NCI-H1048 (cell line): Measurements from ENCODE around the gene PKN2.

Experiments used
- DNase-seq: peaks from one replicate; lab custom pipeline; 2025; lab: John Stamatoyannopoulos, UW

PKN2 gene

DNA sequence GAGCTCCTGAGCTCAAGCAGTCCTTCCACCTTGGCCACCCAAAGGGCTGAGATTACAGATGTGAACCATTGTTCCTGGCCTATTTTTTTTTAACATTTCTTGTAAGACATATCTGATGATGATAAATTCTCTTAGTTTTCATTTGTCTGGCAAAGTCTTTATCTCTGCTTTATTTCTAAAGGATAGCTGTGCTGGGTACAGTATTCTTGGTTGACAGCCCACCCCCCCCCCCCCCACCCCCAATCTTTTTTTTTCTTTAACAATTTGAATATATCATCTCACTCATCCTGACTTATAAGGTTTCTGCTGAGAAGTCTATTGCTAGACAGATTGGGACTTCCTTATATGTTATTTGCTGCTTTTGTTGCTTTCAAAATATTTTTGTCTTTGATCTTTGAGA lies 51.3 kb downstream of the PKN2 start:
- no peak for DNase-seq

DNA sequence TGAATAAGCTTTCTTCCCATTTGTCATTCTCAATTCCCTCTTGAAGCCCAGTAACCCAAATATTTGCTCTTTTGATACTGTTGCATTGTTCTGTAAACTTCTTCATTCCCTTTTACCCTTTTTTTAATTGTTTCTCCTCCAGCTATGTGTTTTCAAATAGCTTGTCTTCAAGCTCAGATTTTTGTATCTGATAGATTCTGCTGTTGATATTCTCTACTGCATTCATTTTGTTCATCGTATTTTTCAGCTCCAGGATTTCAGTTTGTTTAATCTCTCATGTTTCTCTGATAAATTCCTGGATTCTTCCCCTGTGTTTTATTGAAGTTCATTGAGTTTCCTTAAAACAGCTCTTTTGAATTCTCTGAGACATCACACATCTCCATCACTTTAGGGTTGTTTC lies 51.8 kb downstream of the PKN2 start:
- no peak for DNase-seq

DNA sequence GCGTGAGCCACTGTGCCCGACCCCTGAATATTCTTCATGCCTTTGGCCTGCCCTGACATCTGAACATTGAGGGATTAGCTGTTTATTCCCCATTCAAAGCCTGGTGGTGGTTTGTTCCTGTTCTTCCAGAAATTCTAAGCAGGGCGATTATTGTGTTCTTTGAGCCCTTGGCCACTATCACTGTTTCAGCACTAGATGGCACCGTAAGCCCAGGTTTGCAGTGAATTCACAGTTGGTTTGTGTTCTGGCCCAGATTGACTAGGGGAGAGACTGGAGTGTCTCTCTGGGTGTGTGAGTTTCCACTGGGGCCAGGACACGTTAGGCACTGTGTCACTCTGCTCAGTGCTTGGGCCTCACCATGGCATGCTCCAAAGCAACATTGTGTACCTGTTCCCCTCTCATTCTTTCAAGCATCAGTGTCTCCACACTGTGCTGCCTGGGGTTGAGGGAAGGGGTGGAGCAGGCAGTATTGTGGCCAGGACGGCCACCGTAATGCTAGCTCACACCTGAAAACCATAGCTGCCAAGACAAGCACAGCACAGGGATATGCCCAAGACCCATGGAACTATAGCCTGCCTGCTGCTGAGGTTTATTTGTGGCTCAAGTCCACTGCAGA lies 52.7 kb downstream of the PKN2 start:
- no peak for DNase-seq

DNA sequence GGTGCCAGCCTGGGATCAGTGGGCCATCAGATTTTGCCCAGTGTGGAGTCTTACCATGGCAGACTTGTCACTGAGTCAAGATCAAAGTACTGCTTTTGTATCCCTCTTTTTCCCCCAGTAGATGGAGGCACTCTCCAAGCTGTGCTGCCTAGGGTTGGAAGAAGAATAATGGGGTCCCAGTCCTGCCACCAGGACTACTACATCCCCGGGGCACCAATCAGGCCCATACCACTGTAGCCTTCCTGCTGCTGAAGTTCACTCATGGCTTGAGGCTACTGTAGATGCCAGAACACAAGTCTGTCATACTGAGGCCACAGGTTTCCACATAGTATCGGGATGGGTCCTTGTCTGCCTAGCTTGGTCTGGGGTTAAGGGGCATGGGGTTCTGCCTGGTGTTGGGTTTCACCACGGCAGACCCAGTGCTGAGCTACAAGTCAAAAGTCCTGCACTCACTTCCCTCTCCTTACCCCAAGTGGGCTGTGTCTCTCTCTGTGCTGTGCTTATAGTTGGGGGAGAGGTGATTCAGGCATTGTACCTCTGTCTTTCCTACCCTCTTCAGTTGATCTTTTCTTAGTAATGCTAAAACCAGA lies 53.4 kb downstream of the PKN2 start:
- DNase-seq, result no peak

DNA sequence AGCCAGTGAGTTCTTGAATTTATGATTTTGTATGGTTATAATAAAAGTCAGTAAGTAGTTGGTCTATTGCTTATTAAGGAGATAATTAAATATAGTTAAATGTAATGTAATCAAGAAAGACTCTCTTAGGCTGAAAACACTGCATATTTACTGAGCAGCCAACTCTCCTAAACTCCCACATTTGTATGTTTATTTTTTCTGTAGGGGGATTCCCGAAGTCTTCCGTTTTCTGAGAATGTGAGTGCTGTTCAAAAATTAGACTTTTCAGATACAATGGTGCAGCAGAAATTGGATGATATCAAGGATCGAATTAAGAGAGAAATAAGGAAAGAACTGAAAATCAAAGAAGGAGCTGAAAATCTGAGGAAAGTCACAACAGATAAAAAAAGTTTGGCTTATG lies 56.7 kb downstream of the PKN2 start:
- no peak for DNase-seq

DNA sequence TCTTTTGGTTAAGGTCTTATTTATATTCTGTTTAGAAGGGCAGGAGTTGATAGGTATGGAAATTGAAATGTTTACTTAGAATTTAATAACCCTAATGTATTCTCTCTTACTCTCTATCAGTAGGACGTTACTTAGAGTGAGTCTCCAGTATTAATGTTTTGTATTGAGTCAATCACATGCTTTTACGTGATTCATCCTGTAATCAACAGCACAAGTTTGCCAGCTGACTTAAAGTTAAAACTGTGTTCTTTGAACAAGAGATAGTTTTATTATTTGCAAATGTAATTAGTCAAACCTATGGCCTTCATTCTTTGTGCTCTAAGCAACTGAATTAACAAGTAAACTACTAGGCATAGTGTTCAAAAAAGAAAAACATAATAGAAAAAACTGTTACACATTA lies 57.3 kb downstream of the PKN2 start:
- no peak for DNase-seq

DNA sequence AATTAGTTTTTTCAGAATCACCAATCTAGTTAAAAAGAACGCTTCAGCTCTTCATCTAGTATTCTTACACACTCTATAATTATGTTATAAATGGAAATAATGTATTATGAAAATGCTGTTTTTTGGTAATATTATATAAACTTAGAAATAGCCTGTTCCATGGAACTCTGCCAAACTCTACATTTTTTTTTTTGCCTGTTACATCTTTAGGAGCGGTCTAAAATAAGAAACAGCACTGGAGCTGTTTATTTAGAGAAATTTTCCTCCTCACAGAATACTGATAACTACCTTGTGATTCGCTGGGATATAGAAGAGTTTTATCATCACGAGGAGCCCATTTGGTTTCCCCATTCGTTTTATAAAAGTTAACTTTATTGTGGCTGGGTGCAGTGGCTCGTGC lies 58.5 kb downstream of the PKN2 start:
- no peak for DNase-seq

DNA sequence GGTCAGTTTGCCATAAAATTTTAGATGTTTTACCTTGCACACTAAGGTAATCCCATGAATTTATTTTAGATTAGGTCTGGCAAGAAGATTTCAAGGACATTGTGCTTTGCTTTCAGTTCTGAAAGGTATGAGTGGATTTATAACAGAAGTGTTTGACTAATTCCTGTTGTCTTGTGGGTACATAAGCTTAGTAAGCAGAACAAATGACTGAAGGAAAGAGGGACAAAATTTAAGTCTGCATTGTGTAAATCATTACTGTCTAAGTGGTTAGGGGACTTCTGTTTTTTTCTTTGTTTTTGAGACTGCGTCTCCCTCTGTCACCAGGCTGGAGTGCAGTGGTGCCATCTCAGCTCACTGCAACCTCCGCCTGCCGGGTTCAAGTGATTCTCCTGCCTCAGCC lies 60.1 kb downstream of the PKN2 start:
- DNase-seq, result no peak

DNA sequence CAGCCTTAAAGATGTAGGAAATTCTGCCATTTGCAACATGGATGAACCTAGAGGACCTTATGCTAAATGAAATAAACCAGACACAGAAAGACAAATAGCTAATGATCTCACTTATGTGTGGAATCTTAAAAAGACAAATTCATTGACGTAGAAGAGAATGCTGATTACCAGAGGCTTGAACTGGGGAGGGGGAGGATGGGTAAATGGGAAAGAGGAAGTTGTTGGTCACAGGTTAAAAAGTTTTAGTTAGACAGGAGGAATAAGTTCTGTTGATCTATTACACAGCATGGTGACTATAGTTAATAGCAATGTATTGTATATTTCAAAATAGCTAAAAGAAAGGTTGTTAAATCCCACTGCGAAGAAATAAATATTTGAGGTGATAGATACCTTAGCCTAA lies 62.8 kb downstream of the PKN2 start:
- no peak for DNase-seq

DNA sequence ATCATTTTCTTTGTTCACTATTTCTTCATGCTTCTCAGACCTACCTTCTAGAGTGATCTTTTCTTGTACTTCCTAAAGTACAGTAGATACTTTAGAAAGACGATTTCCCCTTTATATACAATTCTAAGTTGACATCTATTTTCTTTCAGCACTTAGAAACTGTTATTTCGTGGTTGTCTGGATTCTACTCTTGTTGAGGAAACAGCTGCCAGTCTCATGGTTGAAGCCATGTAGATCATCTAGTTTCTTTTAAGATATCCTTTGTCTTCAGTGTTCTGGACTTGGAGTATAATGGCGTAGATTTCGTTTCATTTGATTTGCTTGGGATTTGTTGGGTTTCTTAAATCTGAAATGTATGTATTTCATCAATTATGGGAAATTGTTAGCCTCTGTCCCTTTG lies 67.6 kb downstream of the PKN2 start:
- no peak for DNase-seq

DNA sequence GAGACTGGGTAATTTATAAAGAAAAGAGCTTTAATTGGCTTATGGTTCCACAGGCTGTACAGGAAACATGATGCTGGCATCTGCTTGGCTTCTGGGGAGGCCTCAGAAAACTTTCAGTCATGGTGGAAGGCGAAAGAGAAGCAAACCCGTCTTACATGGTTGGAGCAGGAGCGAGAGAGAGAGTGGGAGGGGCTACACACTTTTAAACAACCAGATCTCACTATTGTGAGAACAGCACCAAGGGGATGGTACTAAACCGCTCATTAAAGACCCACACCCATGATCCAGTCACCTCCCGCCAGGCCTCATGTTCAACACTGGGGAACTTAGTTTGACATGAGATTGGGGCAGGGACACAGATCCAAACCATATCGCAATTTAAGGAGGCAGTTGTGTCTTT lies 69.4 kb downstream of the PKN2 start:
- DNase-seq, result no peak

DNA sequence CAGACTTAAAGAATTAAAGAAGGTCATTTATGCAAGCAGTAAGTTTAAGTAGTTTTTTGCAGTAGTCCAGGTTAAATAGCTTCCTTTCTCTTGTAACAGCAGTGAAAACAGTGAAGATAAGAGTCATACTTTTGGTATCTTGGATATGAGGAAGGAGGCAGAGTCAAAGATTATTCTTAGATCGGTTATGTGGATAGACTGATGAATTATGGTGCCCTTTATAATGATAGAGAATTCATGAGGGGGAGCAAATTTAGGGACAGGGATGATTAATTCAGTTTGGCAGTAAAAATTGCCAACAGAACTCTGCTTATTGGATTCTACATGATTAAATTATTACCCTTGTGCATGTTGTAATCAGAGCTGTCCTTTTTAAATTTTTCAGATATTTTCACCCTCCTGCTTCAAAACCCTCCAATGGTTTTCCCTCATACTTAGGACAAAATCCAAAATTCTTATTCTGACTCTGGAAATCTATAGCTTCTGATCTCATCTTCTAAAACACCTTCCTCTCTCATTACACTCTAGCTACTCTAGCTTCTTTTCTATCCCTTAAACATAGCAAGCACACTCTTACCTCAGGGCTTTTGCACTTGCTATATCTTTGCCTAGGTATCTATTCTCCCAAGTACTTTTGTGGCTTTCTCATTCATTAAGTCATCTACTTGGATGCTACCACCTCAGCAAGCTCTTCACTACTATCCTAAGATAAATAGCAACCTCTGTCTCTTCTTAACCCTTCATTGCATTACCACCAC lies 79.8 kb downstream of the PKN2 start:
- DNase-seq, result no peak

DNA sequence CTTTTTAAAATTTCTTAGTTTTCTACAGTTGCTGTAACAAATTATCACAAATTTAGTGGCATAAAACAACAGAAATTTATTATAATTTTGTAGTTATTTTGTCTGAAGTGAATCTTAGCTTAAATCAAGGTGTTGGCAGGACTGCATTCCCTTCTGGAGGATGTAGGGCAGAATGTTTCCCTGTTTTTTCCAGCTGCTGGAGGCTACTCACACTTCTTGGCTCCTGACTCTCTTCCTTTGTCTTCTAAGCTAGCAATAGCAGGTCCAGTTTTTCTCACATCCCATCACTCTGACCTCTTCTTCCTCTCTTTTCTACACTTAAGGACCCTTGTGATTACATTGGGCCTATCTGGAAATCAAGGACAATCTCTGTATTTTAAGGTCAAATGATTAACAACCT lies 84.1 kb downstream of the PKN2 start:
- DNase-seq, result no peak

DNA sequence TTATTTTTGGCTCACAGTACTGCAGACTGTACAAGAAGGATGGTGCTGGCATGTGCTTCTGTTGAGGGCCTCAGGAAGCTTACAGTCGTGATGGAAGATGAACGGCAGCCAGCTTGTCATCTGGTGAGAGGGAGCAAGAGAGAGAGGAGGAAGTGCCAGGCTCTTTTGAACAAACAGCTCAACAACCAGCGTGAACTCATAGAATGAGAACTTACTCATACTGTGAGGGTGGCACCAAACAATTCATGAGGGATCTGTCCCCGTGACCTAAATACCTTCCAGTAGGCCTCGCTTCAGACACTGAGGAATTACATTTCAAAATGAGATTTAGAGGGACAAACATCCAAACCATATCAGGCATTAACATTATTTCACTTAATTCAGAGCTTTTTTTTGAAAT lies 84.7 kb downstream of the PKN2 start:
- no peak for DNase-seq

DNA sequence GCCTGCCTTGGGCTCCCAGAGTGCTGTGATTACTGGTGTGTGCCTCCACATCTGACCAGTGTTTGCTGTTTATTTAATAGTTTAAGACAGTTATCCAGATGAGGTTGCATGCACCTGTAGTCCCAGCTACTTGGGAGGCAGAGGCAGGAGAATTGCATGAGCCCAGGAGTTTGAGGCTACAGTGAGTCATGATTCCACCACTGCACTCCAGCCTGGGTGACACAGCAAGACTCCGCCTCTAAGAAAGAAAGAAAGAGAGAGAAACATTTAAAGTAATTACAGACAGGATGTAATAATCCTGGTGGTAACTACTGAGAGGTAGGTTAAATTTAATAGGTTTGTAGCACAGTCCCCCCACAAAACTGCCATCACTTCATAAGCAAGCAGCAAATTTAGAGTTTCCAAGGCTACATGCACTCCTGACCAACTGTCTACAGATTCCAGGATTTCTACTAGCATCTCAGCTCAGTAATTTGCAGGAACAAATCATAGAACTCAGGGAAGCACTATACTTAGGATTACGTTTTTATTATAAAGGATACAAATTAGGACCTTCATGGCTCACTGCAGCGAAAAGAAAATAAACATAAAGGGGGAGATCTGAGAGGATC lies 89.6 kb downstream of the PKN2 start:
- no peak for DNase-seq

DNA sequence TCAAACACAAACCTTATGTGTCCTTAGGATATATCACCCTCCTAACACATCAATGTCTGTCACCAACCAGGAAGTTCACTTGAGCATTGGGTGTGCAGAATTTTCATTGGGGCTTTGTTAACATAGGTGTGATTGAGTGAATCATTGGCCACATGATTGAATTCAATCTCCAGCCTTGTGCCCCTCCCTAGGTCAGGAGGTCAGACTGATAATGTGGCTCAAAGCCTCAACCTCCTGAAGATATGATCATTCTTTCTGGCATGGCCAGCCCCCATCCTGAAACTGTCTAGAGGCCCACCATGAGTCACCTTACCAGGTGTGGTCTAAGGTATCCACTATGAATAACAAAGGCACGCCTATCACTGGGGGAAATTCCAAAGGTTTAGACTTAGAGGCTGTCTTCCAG lies 90.1 kb downstream of the PKN2 start:
- no peak for DNase-seq

DNA sequence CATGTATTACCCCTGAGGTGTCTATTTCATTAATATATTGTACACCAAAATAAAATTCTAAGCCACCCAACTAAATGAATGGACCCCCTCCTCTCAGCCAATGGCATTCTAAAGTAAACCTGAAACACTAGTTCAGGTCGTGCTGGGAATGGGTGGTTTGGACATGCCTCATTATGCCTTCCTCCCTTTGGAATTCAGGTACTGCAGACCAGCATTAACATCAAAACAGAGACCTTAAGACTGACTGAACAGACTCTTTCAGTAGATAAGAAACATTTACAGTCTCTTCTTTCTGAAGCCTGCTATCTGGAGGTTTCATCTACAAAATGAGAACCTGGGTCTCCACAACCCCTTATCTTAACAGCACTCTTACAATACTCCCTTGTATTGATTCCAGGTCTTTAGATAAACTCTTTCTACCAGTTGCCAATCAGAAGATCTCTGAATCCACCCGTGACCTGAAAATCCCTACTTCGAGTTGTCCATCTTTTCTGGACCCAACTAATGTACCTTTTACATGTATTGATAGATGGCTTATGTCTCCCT lies 93.6 kb downstream of the PKN2 start:
- DNase-seq, result no peak

DNA sequence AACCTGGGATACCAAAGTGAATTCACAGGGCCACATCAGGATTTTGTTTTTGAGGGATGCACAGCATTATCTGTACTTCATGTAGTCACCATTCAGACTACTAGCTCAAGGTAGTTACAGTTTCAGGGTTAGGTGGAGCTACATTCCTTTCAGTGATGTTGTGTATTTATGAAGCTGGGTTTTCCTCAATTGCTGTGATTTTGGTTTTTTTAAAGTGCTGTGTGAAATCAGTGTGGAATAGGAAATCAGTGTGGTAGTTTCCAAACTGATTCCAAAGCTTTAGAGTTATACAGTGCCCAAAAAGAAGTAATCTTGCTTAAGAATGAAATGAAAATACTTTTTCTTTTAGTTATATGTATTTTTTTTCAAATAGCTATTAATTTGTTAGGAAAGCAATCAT lies 95.8 kb downstream of the PKN2 start:
- no peak for DNase-seq

DNA sequence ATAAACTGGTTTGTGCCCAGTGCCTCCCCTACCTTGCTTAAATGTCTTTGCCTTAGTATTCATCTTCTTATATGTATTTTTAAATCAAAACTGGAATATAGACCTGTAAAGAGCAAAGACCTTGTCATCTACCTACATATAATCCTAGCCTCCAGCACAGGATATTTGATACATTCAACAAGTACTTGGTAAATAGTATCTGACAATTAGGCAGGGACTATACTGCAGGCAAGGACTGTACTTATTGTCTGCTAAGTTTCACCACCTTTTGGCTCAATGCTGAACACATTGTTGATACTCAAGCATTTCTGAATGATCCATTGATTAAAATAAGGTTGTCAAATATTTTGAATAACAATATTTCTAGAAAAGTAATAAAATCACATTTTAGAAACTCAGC lies 96.4 kb downstream of the PKN2 start:
- no peak for DNase-seq

DNA sequence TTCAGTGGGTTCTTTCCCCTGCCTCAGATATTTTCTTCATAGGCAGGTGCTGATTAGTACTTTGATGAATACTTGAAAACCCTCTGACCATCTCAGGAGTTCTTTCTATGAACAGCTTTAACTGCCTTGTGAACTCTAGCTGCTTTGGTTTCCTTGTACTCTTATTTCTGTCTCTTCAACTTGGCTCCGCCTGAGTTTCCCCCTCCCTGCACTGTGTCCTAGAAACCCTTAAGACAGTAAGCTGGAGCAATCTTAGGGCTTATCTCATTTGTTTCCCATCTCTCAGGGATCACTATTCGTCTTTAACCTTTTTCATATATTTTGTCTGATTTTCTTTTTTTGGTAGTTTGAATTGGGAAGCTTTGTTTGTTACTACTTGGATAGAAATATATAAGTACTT lies 99.1 kb downstream of the PKN2 start:
- no peak for DNase-seq

DNA sequence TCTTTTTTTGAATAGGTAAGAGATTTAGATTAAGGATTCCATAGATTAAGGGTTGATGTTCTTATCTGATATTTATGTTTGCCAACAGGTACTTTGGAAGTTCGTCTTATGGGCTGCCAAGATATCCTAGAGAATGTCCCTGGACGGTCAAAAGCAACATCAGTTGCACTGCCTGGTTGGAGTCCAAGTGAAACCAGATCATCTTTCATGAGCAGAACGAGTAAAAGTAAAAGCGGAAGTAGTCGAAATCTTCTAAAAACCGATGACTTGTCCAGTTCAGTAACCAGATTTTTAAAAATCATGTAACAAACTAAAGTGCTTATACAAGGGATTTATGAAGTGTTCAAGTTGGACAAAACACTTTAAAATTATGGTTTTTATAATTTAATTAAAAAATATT lies 100.5 kb downstream of the PKN2 start:
- no peak for DNase-seq

DNA sequence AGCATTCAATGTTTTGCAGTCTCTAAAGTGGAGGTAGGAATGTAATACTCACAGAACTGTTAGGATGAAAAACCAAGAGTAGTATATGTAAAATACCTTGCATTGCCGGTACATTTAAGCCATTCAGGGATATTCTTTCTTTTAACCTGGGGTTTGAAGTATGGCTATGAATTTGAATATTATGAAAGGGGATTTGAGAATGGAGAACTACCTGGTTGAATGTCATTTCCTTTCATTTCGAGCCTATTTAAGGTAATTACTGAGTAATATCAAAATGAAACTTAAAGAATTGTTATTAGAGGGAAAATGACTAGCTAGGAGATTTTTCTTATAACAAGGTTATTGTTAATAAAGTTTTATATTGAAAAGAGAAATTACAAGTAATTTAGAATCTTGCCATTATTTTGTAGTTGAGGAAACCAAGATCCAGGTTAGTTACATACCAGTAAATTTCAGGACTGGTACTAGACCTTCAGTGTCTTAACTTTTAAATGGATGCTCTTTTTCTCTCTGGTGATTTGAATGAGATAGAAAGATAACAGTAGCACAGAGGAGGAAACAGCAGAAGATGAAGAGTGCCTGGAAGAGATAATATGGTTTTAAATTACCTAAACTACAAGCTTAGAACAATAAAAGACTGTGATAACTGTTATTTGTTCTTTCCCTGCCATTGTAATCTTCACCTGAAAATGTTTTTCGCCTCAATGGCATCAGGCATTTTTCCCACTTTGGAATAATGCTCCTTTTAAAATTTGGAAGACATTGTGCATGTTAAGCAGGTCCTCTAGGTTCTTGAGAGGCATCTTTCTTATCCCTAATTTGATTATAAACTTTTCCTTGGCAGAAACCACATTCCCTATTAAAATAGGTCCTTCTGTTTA lies 103.2 kb downstream of the PKN2 start:
- DNase-seq, result no peak
